GM19463 (cell line): ENCODE results near the gene MRTFA.
"Not testable (repeated sequence)": the region's sequence is repeated elsewhere in the genome, so short reads cannot be mapped to it uniquely, and the experiment has no call there.

Experiments
- ATAC-seq: cut with Tn5 transposase; IDR thresholded peaks from one replicate; pipeline ENCODE4 v1.9.1; 2021; ENCODE audit warnings: mild to moderate bottlenecking, moderate library complexity; ENCODE audit not compliant: unreplicated experiment

Gene MRTFA

DNA sequence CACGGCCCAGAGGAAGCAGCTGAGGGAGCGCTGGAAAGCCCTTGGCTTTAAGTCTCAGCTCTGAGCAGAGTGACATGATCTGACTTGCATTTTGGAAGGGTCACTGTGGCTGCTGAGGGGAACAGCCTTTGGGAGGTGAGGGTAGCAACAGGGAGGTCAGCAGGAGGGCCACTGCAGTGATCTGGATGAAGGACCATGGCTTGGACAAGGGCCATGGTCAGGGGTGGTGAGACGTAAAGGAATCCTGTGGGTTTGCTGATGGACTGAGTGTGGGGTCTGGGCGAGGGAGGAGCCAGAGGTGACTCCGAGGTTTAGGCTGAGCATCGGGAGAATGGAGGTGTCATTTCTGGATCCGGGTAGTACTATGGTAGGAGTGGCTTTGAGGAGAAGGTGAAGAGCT is 232.9 kb downstream of the MRTFA start:
- ATAC-seq = no peak

DNA sequence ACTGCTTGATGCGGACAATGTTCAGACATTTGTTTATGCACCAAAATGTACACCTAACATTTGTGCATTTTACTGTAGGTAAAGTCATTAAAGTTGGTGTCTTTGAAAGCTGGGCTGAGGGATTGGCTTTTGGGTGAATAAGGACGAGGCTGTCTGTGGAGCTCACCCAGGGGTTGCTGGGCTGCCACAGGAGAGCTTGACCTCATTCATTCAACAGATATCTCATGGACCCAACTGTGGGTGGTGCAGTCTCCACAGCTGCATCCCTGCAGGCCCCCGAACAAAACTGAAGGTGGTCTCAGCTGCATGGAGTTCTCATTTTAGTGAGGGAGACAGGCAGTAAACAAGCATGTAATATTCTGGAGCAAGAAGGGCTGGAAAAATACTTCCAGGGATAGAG is 233.4 kb downstream of the MRTFA start:
- no peak for ATAC-seq

DNA sequence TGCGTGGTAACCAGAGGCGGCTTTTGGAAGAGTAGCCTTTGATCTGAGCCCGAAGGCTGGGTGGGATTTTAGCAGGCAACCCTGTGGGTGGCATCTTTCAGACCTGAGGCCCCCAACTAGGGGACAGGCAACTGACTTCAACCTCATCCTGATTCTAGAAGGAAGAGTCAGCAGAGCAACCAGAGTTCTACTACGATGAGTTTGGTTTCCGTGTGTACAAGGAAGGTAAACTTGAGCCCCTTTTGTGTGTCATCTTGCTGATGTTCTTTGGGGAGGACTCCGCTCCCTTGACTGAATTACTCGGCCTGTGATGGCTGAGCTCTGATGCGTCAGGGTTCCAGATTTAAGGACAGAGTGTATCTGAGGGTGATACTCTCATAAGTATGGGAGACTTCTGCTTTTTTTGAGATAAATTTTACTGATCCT is 234.5 kb downstream of the MRTFA start:
- ATAC-seq = no peak

GRCh38 chr22:40401532-40401931 is 235.0 kb downstream of the MRTFA start:
- no peak for ATAC-seq

GRCh38 chr22:40400159-40400558 is 236.4 kb downstream of the MRTFA start:
- no peak for ATAC-seq

DNA sequence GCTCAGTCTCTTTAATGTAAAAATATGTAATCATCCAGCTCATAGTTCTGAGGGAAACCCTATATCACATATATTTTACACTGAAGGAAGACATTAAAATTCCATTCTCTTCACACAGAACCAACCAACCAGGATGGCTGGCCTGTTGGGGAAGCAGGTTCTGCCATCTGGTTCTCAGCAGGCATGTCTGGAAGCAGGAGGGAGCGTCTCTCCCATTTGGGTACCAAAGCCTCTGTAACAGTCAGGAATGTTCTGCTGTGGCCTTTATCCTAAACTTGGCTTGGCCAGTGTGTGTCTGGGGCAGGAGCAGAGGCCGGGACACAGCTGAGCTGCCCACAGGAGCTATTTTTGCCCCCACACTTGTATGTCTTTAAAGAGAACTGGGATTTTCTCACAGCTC is 236.9 kb downstream of the MRTFA start:
- no peak for ATAC-seq

DNA sequence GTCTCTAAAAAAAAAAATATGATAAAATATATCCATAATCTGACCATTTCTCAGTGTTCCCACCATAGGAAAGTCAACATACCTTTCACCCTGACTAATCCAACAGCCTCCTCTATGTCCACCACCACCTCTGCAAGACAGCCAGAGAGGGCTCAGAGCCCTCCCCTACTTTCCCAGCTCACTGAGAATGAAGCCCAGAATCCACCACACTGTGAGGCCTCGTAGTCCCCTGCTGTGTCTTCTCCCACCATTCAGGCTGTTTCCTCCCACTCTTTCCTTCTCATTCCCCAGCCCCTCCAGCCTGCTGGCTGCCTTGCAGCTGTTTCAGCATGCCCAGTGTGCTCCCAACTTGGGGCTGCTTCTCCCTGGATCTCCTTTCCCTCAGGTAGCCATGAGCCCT is 239.1 kb downstream of the MRTFA start:
- no peak for ATAC-seq

- ATAC-seq = no peak
Measured at GRCh38 chr22:40396882-40397281, 239.6 kb downstream of the MRTFA start.

- no peak for ATAC-seq
Measured at GRCh38 chr22:40395607-40396006, 240.9 kb downstream of the MRTFA start.

- ATAC-seq = no peak
Measured at GRCh38 chr22:40394607-40395006, 241.9 kb downstream of the MRTFA start.

GRCh38 chr22:40392618-40393017 is 243.9 kb downstream of the MRTFA start:
- no peak for ATAC-seq

GRCh38 chr22:40391417-40391816 is 245.1 kb downstream of the MRTFA start:
- ATAC-seq = no peak

- ATAC-seq = no peak
Measured at GRCh38 chr22:40388231-40388630, 248.3 kb downstream of the MRTFA start.

DNA sequence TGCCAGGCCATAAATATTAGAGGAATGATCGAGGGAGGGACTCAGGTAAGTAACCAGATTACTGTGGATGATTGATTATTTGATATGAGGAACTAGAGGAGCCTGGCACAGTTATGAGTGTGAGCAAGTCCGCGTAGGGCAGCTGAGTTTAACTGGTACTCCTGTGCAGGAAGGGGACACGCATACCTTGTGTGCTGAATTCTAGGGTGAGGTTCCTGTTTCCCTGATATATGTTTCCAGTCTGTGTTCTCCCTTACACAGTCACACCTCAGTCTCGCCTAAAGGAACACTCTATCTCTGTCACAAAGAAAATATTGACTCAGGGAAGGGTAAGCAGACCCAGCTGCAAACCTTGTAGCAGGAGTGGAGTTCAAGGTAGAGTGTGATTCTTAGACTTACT is 248.8 kb downstream of the MRTFA start:
- no peak for ATAC-seq

- no peak for ATAC-seq
Measured at GRCh38 chr22:40385036-40385782, 251.3 kb downstream of the MRTFA start.

DNA sequence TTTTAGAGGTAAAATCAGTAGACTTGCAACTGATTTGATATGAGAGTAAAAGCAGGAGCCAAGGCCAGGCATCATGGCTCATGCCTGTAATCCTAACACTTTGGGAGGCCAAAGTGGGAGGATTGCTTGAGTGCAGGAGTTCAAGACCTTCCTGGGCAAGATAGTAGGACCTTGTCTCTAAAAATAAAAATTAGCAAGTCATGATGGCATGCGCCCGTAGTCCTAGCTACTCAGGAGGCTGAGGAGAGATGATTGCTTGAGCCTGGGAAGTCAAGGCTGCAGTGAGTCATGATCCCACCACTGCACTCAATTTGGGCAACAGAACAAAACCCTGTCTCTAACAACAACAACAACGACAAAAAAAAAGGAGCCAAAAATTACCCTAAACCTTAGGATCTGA is 252.6 kb downstream of the MRTFA start:
- ATAC-seq = no peak

DNA sequence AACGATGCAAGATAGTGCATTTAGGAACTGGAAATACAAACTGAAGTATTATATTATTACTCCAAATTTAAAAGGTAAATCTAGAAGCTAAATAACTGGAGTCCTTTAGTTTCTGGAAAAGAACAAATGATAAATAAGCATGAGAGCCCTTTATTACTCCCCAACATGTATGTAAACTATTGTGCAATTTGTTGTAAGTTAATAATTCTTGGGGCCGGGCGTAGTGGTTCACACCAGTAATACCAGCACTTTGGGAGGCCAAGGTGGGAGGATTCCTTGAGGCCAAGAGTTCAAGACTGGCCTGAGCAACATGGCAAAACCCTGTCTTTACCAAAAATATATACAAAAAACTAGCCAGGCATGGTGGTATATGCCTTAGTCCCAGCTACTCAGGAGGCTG is 255.1 kb downstream of the MRTFA start:
- no peak for ATAC-seq

DNA sequence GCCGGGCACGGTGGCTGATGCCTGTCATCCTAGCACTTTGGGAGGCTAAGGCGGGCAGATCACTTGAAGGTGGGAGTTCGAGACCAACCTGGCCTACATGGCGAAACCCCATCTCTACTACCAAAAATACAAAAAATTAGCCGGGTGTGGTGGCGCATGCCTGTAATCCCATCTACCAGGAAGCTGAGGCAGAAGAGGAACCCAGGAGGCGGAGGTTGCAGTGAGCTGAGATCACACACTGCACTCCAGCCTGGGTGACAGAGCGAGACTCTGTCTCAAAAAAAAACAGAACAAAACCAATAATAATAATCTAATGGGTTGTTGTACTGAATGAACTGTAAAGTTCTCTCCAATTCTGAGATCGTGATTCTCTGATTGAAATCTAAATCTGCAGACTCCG is 258.1 kb downstream of the MRTFA start:
- not testable (repeated sequence) for ATAC-seq

- ATAC-seq = no peak
Measured at GRCh38 chr22:40377931-40378330, 258.6 kb downstream of the MRTFA start.

- ATAC-seq = no peak
Measured at GRCh38 chr22:40376149-40376548, 260.4 kb downstream of the MRTFA start.

- ATAC-seq = no peak
Measured at GRCh38 chr22:40374567-40374966, 262.0 kb downstream of the MRTFA start.

- ATAC-seq = no peak
Measured at GRCh38 chr22:40368836-40369235, 267.7 kb downstream of the MRTFA start.

- no peak for ATAC-seq
Measured at GRCh38 chr22:40368016-40368415, 268.5 kb downstream of the MRTFA start.
